HepG2 (cell line): ENCODE measurements around the gene KRTAP5-11. TPM values are rescaled to one million over a fixed set of nuclear protein-coding genes. Genes with fewer than 3 reads are reported as not detected.
A peak's percentile ranks its signal among the peaks of the same experiment; 100 is the strongest.

Experiments used
- ATF3 ChIP-seq: sonication (generic); formaldehyde crosslinking; IDR thresholded peaks from 2 replicates; pipeline ENCODE4 v1.4.0; 2020; ENCODE audit warnings: missing genetic modification reagents
- ELF3 ChIP-seq: IDR thresholded peaks from 2 replicates; pipeline ENCODE4 v1.6.1; 2016; ENCODE audit warnings: missing genetic modification reagents, missing compliant biosample characterization
- ETV5 ChIP-seq: IDR thresholded peaks from 2 replicates; pipeline ENCODE4 v1.6.1; 2018; ENCODE audit warnings: missing biosample characterization, missing genetic modification reagents, inconsistent platforms, borderline replicate concordance
- FOXA3 ChIP-seq: IDR thresholded peaks from 2 replicates; pipeline ENCODE4 v1.6.1; 2016; ENCODE audit warnings: missing genetic modification reagents, missing compliant biosample characterization
- FOXK1 ChIP-seq: sonication (generic); formaldehyde crosslinking; IDR thresholded peaks from 2 replicates; pipeline ENCODE4 v1.4.0; 2020; ENCODE audit warnings: low read depth, missing genetic modification reagents, borderline replicate concordance
- HMGXB3 ChIP-seq: sonication (generic); formaldehyde crosslinking; IDR thresholded peaks from 2 replicates; pipeline ENCODE4 v1.4.0; 2020; ENCODE audit warnings: missing genetic modification reagents, borderline replicate concordance
- KDM4B ChIP-seq: sonication (generic); formaldehyde crosslinking; IDR thresholded peaks from 2 replicates; pipeline ENCODE4 v1.4.0; 2020; ENCODE audit warnings: missing genetic modification reagents
- MTA1 ChIP-seq: sonication (generic); formaldehyde crosslinking; IDR thresholded peaks from 2 replicates; pipeline ENCODE4 v1.4.0; 2020; ENCODE audit warnings: missing genetic modification reagents, mild to moderate bottlenecking, borderline replicate concordance
- POGZ ChIP-seq: sonication (generic); formaldehyde crosslinking; IDR thresholded peaks from 2 replicates; pipeline ENCODE4 v1.4.0; 2020; ENCODE audit warnings: mild to moderate bottlenecking, missing genetic modification reagents
- RARA ChIP-seq: IDR thresholded peaks from 2 replicates; pipeline ENCODE4 v1.6.1; 2016; ENCODE audit warnings: missing genetic modification reagents, missing compliant biosample characterization
- SNAI1 ChIP-seq: sonication (generic); formaldehyde crosslinking; IDR thresholded peaks from 2 replicates; pipeline ENCODE4 v1.5.0; 2020; ENCODE audit warnings: mild to moderate bottlenecking, missing genetic modification reagents, borderline replicate concordance
- U2AF2 ChIP-seq: fragments of 200-400 bp; formaldehyde crosslinking; IDR thresholded peaks from 2 replicates; pipeline ENCODE4 v1.6.1; 2017; ENCODE audit warnings: low read depth, mild to moderate bottlenecking, low read length
- ZBTB4 ChIP-seq: sonication (generic); formaldehyde crosslinking; IDR thresholded peaks from 2 replicates; pipeline ENCODE4 v1.4.0; 2020; ENCODE audit warnings: missing genetic modification reagents, mild to moderate bottlenecking, borderline replicate concordance
- ZFP91 ChIP-seq: sonication (generic); formaldehyde crosslinking; IDR thresholded peaks from 2 replicates; pipeline ENCODE4 v1.9.0; 2022; ENCODE audit warnings: missing genetic modification reagents, mild to moderate bottlenecking, borderline replicate concordance
- ZMAT3 ChIP-seq: sonication (generic); formaldehyde crosslinking; conservative IDR thresholded peaks from 2 replicates; pipeline ENCODE4 v1.7.0; 2021; ENCODE audit warnings: missing genetic modification reagents
- ZMYM4 ChIP-seq: sonication (generic); formaldehyde crosslinking; IDR thresholded peaks from 2 replicates; pipeline ENCODE4 v1.8.1; 2023; ENCODE audit warnings: mild to moderate bottlenecking, missing genetic modification reagents
- ZNF546 ChIP-seq: sonication (generic); formaldehyde crosslinking; conservative IDR thresholded peaks from 2 replicates; pipeline ENCODE4 v1.8.1; 2023; ENCODE audit warnings: mild to moderate bottlenecking, missing genetic modification reagents
- ZNF674 ChIP-seq: sonication (generic); formaldehyde crosslinking; IDR thresholded peaks from 2 replicates; pipeline ENCODE4 v1.5.0; 2020; ENCODE audit warnings: low read depth, mild to moderate bottlenecking, missing genetic modification reagents
- ZNF775 ChIP-seq: sonication (generic); formaldehyde crosslinking; IDR thresholded peaks from 2 replicates; pipeline ENCODE4 v1.4.0; 2020; ENCODE audit warnings: missing genetic modification reagents, mild to moderate bottlenecking, moderate library complexity, borderline replicate concordance
- ZNF777 ChIP-seq: sonication (generic); formaldehyde crosslinking; IDR thresholded peaks from 2 replicates; pipeline ENCODE4 v1.4.0; 2020; ENCODE audit warnings: missing genetic modification reagents
- ZNF841 ChIP-seq: sonication (generic); formaldehyde crosslinking; IDR thresholded peaks from 2 replicates; pipeline ENCODE4 v1.8.1; 2023; ENCODE audit warnings: missing genetic modification reagents, borderline replicate concordance
- polyA plus RNA-seq, 8 experiments: library from polyadenylated mRNA; depleted of rRNA in 3 of 8; stranded (reverse) in 7 of 8; unstranded in 1 of 8; fragments of >200 nt; fragmentation: Illumina TruSeq in 4 of 8; extraction: Trizol in 4 of 8; gene quantifications; 2 replicates each; pipeline versions ENCODE4 v1.2.1 to v1.2.3, GENCODE V29; 2011 to 2016; ENCODE audit warnings: low read depth in 4 of 8, missing spikeins in 1 of 8, mixed read lengths in 1 of 8; ENCODE audit not compliant: insufficient read depth in 1 of 8
- total RNA-seq, 5 experiments: library from RNA; depleted of rRNA; stranded (reverse); fragments of >200 nt; fragmentation: Illumina TruSeq; extraction: Trizol; gene quantifications; 2 replicates each; pipeline ENCODE4 v1.2.3, GENCODE V29; 2016; ENCODE audit warnings: low read depth in 1 of 5

The KRTAP5-11 gene
- total and polyA plus RNA-seq, 2 of the 13 experiments (the other 11 are each of a cell fraction or from before 2014, with no cell fraction given): not detected

- TF ChIP-seq ZNF775 (CRISPR knock-in tag) (no peak), FOXA3 (CRISPR knock-in tag) (peak; percentile 9; the same call in 1 of the 2 replicates), KDM4B (CRISPR knock-in tag) (no peak), U2AF2 (no peak), ZMYM4 (CRISPR knock-in tag) (peak; percentile 50; the same call in 1 of the 2 replicates), MTA1 (CRISPR knock-in tag) (0 out of 2 replicates have a peak, but pooled peaks have one; percentile 45), RARA (CRISPR knock-in tag) (peak; percentile 41), FOXK1 (CRISPR knock-in tag) (no peak), ZMAT3 (CRISPR knock-in tag) (no peak), POGZ (CRISPR knock-in tag) (0 out of 2 replicates have a peak, but pooled peaks have one; percentile 18), ZNF674 (CRISPR knock-in tag) (no peak), ZNF546 (CRISPR knock-in tag) (no peak), ZBTB4 (0 out of 2 replicates have a peak, but pooled peaks have one; percentile 43), ZFP91 (CRISPR knock-in tag) (0 out of 2 replicates have a peak, but pooled peaks have one; percentile 5), ELF3 (CRISPR knock-in tag) (0 out of 2 replicates have a peak, but pooled peaks have one; percentile 31), ZNF777 (CRISPR knock-in tag) (no peak), ETV5 (CRISPR knock-in tag) (no peak; the same call in 1 of the 2 replicates), ZNF841 (CRISPR knock-in tag) (no peak), SNAI1 (CRISPR knock-in tag) (no peak), ATF3 (CRISPR knock-in tag) (no peak), HMGXB3 (CRISPR knock-in tag) (no peak)
Observed at GRCh38 chr11:71545405-71545966, 37.2 kb downstream of the KRTAP5-11 start (continued).
